HG03103 (cell line): ENCODE data around the gene CPNE5.
A peak's percentile ranks its signal among the peaks of the same experiment; 100 is the strongest.

Experiments
- ATAC-seq: cut with Tn5 transposase; IDR thresholded peaks from one replicate; pipeline ENCODE4 v1.9.1; 2021; ENCODE audit warnings: low read depth; ENCODE audit not compliant: unreplicated experiment

CPNE5 gene

GRCh38 chr6:36838896-36839748 lies at the start of gene CPNE5:
Gene CPNE5 (minus strand): TSS chr6:36839444. CDS start chr6:36839377, 67 bp downstream.
- no peak for ATAC-seq

DNA sequence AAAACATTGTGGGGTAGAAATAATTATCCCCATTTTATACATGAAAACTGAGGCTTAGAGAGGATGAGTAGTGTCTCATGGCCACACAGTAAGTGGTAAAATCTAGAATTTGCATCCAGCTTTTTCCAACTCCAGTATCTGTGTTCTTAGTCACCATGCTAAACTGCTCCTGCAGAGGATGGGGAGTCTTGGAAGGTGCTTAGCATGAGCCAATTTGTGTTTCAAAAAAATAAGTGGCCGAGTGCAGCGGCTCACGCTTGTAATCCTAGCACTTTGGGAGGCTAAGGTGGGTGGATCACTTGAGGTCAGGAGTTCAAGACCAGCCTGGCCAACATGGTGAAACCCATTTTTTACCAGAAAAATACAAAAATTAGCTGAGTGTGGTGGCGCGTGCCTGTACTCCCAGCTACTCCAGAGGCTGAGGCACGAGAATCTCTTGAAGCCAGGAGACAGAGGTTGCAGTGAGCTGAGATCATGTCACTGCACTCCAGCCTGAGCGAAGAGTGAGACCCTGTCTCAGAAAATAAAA lies 48.9 kb upstream of the CPNE5 start:
- no peak for ATAC-seq

- no peak for ATAC-seq
Measured at GRCh38 chr6:36886950-36887618, 47.8 kb upstream of the CPNE5 start.

GRCh38 chr6:36885461-36886401 lies 46.5 kb upstream of the CPNE5 start, which contains the start of gene C6orf89:
Gene C6orf89 (plus strand): TSS chr6:36885952. CDS start chr6:36899445, 13,493 bp downstream.
- ATAC-seq, result peak; percentile 98

DNA sequence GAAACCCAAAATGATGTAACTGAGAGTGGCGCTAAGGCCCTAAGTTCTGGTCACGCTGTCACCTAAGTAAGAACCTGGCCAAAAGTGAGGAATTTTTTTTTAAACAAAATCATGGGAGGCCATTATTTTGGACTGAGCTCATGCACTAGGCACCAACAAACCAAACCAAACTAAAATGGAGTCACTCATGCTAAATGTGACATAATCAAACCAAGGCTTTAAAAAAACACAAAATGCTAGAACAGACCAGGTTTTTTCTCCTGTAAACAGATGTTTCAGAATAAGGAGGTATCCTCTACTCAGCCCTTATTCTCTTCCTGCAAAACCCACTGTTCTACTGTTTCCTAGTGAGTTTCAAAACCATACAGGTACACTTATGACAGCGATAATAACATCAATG lies 45.4 kb upstream of the CPNE5 start:
- ATAC-seq, result no peak

- no peak for ATAC-seq
Measured at GRCh38 chr6:36875250-36875633, 36.0 kb upstream of the CPNE5 start.

- ATAC-seq, result peak; percentile 65
Measured at GRCh38 chr6:36874443-36875249, 35.4 kb upstream of the CPNE5 start, which contains the start of gene PPIL1. Gene PPIL1 (minus strand): TSS chr6:36874803. CDS start chr6:36874772, 31 bp downstream.

- no peak for ATAC-seq
Measured at GRCh38 chr6:36873612-36874442, 34.6 kb upstream of the CPNE5 start.

DNA sequence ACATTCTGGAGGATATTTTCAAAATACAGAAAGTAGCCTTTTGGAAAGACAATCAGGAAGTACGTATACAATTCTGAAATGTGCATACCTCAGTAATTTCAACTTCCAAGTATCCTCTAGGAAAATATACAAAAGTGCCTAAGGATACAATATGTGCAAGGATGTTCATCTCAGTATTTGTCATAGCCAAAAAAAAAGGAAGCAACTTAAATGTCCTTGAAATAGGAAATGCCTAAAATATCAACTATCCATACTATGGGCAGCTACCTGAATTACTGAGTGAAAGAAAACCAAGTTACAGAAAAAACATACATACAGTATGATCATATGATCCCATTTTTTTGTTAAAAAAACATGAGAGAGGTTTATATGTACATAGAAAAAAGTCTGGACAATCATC lies 33.9 kb upstream of the CPNE5 start:
- ATAC-seq, result no peak

- no peak for ATAC-seq
Measured at GRCh38 chr6:36871686-36872085, 32.4 kb upstream of the CPNE5 start.

GRCh38 chr6:36867471-36868224 lies 28.4 kb upstream of the CPNE5 start:
- no peak for ATAC-seq

- ATAC-seq, result no peak
Measured at GRCh38 chr6:36865835-36866234, 26.6 kb upstream of the CPNE5 start.

DNA sequence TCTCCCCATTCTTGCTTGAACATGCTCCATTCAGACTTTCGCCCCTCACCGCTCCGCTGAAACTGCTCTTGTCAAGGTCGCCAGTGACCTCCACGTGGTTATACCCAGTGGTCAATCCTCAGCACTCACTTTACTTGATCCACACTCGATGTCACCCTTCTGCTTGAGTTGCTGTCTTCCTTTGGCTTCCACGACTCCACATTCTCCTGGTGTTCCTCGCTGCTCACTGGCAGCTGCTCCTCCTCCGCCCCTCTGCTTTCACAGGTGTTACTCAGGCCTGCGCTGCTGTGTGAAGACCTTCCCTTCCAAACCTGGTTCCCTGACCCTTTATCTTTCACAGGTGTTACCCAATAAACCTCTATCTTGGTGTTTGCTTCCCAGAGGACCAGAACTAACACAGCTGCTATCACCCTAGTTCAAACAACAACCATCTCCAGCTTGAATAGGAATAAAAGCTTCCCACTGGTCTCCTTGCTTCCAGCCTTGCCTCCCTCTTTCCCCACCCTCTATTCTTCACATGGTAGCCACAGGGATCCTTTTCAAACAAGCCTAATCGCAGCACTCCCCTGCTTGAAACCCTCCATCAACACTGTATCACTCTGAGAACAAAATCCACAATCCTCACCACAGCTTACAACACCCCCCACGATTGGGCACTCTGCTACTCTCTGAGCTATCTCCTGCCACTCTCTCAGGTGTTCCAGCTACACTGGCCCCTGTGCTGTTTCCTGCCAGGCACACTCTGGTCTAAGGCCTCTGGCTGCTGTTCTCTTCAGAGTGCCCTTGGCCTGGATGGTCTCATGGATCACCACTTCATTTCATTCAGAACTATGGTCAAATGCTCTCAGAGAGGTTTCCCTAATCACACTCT lies 24.7 kb upstream of the CPNE5 start:
- no peak for ATAC-seq

- no peak for ATAC-seq
Measured at GRCh38 chr6:36862848-36863382, 23.7 kb upstream of the CPNE5 start.

- ATAC-seq, result no peak
Measured at GRCh38 chr6:36862164-36862847, 23.1 kb upstream of the CPNE5 start.

- no peak for ATAC-seq
Measured at GRCh38 chr6:36860126-36860525, 20.9 kb upstream of the CPNE5 start.
